Middle frontal gyrus (tissue), 1 donor: Measurements from ENCODE around the gene CCNQ.

ENCODE experiments used
- DNase-seq: peaks from one replicate; pipeline ENCODE4 v3.0.0-alpha.2; 2015; ENCODE audit warnings: low spot score; ENCODE audit errors: extremely low spot score

Gene CCNQ

GRCh38 chrX:153598541-153599191 is at the start of gene CCNQ:
CCNQ (minus strand) TSS chrX:153599139; CDS start chrX:153599073, 66 bp downstream.
- DNase-seq, result no peak

- no peak for DNase-seq
These were observed 48.8 kb upstream of the CCNQ start for GRCh38 chrX:153647461-153648357.

DNA sequence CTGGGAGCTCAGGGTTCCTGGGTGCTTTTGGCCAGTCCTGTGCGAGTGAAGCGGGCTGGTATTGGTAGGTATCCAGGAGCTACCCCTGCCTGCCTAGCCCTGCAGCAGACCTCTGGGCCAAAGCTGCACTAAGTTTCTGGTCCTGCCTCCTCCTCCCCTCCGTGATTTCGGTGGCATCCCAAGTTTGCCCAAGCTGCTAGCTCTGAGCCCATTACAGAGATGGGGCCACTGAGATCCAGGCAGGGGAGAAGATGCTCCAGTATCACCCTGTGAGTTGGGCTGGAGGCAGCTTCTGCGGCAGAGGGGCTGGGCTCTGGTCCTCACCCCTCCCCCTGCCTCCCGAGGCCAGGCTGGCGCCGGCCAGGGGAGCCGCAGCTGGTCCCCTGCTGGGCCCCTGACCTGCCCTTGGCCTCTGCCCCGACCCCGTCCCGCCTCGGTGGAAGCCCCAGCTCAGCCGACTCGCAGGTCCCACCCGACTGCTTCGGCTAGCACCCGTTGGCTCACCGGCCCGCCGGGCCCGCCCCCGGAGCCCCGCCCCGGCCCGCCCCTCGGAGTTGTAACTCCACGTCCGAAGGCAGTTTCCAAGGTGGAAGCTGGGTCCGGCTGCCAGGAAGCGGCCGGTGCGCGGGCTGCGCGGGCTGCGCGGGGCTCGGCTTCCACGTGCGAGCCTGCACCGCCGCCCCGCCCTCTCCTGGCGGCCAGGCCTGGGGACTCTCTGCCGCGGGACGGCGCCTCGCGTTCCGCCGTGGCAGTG is 47.9 kb upstream of the CCNQ start, which contains the start of gene DUSP9:
DUSP9 (plus strand) TSS at position 584 of the 754 bp plus-strand sequence. CDS start 751 bp downstream, outside the sequence.
- DNase-seq, result no peak

DNA sequence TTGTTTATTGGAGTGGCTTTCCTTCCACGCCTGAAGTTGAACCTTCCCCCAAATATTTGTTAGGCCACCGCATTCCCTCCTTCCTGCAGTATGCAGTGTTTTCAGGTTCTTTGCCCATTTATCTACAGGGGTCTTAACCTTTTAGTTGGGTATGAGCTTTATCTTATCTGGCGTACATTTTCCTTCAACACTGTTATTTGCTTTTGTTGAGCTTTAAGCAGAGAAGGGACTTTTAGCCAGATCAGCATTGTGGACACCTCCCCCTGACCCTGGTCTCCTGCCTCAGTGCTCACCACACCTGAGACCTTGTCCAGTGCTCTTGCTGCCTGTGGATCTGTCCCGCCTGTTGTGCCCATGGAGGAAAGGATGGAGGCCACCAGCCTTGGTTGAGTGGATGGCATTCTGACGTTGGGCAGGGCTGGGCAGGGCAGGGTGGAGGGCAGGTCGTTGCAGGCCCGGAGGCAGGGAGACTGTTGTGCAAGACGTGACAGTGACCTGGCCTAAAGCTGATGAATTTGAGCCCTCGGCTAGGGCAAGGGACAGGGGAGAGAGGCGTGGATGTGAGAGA is 47.1 kb upstream of the CCNQ start:
- no peak for DNase-seq

DNA sequence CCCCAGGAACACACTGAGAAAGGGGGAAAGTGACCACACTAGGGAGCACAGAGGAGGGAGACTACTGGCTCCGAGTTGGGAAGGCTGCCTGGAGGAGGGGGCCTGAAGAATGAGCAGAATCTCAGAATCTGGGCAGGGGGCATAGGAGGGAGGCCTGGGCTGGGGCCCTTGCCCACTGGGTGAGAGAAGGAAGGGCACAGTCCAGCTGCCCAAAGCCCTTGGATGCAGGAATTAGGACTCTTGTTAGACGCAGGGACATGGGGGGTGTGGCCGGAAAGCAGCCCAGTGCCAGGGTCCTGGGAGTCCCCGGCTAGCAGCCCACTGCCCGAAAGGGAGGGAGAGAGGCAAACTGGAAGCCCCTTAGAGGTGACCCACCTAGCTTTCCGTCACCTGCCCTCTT is 46.2 kb upstream of the CCNQ start:
- no peak for DNase-seq

DNA sequence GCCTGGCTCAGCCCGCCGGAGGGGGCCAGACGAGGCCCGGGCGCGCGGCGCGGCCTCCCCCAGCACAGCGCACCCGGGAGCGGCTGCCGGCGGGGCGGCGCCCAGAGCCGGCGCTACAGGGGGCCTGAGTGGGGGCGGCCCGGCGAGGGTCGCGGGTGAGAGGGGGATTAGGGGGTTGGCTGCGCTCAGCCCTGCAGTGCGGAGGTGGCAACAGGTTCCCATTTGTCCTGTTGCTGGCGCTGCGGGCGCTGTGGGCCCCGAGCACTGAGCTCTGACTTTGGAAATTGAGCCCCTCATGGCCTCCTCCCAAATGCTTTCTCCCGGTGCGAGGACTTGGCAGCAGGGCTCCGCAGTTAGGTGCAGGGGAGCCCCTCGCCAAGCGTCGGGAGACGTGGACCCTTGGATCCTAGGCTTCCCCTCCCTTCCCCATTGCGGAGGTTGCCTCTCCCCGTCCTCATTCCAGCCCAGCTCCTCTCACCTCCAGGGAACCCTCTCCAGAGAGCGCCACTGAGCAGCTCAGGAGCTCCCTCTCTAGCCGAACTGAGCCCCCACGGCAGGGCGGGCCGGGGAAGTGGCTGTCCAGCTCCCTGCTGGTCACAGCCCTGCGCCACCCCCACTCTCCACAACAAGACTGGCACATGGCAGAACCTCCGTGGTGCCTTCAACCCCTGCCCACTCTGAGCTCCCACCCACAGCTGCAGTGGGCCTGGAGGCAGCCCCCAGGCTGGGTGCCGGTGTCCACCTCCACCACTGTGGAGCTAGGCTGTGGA is 45.6 kb upstream of the CCNQ start:
- no peak for DNase-seq

DNA sequence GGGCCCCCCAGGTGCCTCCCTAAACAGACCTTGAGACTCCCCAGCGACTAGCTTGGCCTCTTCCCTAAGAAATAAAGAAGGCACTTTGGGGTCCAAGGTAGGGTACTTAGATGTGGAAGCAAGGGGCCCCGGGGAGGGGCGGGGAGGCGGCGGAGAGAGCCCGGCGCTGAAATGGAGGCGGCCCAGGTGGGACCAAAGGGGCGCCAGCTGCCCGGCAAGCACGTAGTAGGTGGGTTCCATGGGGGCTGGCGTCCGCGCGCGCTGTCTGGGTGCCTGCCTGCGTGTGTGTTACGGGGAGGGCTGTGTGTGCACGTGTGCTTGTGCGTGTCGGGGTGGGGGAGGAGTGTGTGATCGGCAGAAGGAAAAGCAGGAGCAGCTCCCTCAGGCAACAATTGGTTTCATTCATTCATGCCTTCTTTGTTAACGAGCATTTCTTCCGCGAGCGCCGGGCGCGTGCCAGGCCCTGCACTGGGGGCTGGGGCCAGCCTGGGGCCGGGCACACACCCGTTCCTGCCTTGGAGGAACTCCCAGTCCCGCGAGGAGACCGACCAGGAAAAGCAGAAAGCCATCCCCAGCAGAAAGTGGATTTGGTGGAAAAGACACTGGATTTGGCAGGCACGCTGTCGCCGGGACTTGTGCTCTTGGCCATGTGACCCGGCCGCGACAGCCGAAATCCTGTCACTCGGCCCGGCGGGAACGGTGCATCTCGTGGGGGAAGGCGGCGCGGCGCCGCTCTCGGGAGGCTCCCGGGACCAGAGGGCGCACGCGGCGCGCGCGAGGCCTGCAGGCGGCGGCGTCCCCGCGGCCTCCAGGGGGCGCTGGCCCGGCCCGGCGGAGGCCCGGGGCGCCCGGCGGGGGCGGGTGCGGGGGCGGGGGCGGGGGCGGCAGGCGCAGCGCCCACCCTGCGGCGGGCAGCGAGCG is 44.8 kb upstream of the CCNQ start:
- no peak for DNase-seq

- no peak for DNase-seq
These were observed 43.9 kb upstream of the CCNQ start for GRCh38 chrX:153642655-153643430.

DNA sequence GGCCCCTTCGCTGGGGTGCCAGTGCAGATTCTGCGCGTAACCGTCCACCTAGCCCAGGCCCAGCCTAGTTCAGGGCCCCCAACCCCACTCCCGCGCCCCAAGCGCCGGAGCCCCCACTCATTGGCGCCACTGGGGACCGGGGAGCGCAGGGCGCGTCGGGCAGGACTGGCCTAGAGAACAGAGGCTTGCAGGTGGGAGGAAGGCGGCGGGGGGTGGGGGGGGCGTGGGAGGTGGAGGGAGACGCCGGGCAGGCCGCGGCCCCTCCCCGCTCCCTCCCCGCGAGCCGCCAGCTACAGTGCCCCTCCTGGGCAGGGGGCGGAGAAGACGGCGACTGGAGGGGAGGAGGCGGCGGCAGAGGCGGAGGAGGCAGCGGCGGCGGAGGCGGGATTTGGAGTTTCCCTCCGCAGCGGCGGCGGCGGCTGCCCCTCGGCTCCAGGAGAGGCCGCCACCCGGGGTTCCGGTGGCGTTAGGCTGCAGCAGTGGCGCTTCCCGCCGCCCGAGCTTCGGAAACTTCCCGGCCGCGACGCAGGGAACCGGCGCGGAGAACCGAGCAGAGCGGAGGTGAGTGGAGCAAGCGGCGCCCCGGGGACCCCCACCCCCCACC is 43.2 kb upstream of the CCNQ start:
- DNase-seq, result no peak

DNA sequence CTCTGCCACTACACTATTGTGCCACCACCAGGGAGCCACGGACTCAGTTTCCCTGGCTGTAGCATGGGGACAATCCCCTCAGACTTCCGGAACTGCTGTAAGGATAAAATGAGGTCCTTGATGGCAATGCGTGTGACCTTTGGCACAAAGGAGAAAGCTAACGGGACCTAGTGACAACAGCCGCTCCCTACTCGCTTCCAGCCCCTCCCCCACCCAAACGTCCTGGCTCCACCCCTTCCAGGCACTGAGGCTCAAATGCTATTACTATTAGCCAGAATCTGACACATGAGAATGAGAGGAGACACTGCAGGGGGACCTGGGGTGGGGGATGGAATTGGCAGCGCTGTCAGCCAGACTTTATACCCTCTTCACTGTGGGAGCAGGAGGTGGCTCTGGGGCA is 42.7 kb upstream of the CCNQ start:
- DNase-seq, result no peak

DNA sequence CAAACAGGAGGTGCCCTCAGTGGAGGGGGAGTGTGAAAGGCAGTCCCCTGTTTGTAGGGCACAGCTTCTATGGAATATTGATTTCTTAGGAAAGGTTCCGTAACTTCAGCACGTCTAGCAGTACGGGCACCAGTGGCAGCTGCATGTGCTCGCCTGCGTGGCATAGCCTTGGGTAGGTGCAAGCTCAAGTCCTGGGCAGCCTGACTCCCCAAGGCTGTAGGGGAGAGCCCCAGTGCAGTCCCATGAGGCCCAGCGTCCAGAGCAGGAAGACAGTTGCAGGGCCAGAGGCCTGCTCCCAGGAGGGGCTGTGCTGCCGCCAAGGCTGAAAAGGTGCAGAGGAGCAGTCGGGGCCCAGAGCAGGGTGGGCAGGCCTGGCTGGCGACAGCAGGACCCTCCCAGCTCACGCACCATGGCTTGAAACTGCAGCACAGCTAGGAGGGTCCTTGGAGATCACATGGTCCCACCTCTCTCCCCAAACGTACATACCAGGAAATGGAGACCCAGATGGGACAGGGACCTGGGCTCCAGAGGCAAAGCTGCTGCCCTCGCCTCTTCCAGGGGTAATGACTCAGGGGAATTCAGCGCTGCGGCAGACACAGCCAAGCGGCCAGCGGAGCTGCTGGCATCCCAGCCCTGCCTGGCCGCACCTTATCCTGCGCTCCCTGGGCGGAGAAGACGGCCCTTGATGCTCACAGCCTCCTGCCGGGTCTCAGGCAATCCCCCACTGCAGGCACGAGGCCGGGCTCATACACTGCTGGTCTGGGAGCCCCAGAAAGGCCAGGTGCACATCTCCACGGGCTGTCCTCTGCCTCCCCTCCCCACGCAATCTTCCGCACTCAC is 42.0 kb upstream of the CCNQ start:
- no peak for DNase-seq

DNA sequence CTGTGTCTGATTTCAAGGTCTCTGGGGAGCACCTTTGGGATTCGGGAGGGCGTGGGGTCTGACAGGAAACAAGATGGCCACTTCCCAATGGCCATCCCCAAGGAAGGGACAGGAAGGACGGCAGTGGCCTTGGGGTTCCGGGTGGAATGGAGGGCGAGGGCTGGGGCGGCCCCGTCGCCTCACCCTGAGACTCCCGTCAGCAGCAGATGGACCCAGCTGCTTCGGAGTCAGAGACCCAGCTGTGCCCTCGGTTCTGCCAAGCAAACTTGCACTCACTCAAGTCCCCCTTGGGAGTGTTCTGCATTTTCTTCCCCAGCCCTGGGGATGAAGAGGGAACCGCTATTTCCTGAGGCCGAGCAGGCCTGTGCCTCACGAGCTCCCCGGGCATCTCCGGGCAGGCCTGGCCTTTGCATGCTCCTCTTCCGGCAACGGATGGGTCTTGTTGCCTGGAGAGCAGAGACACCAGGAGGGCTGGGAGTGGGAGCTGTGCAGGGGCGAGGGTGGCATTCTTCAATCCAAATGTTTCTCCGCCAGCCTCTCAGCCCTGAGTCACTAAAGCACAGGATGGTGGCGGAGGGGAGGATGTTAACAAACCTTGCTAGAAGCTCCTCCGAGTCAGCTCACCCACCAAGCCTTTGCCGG is 41.2 kb upstream of the CCNQ start:
- DNase-seq, result no peak

- DNase-seq, result no peak
These were observed 40.5 kb upstream of the CCNQ start for GRCh38 chrX:153639177-153640044.

GRCh38 chrX:153638436-153639176 is 39.7 kb upstream of the CCNQ start:
- DNase-seq, result no peak

- DNase-seq, result no peak
These were observed 39.1 kb upstream of the CCNQ start for GRCh38 chrX:153638041-153638371.
